Putamen (tissue), 1 donor: Measurements from ENCODE around the gene IQCH.

Source experiments
- DNase-seq: peaks from one replicate; pipeline ENCODE4 v3.0.0-alpha.2; 2016; ENCODE audit warnings: low spot score

The IQCH gene

DNA sequence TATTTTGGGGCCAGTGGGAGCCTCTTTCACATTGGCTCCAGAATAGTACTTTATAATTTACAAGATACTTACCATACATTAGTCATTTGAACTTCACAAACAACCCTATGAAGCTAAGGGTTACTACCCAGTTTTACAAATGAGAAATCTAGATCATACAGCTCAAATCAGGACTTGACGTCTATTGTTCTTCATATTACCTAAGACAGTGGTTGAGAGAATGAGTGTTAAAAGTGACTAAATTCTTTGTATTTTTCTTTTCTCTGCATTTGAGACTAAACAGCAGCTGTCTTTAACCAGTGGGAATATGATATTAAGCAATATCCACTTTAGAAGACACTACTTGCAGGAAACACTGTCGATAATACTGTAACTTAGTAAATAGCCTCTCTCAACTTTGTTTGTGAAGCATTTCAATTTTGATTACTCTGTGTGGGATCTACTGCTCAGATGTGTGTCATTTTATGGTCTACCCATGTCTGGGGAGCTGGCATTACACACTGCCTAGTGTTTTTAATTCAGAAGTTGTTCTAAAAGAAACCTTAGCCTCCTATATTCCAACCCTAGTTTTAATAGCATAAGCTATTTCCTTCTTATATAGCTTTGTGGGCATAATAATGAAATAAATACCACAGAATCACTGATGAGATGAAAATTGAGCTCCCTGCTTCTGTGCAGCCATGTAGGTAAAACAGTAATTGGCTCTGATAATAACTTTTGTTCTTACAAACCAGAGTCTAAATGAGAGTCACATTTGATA lies 45.9 kb downstream of the IQCH start:
- DNase-seq = no peak

DNA sequence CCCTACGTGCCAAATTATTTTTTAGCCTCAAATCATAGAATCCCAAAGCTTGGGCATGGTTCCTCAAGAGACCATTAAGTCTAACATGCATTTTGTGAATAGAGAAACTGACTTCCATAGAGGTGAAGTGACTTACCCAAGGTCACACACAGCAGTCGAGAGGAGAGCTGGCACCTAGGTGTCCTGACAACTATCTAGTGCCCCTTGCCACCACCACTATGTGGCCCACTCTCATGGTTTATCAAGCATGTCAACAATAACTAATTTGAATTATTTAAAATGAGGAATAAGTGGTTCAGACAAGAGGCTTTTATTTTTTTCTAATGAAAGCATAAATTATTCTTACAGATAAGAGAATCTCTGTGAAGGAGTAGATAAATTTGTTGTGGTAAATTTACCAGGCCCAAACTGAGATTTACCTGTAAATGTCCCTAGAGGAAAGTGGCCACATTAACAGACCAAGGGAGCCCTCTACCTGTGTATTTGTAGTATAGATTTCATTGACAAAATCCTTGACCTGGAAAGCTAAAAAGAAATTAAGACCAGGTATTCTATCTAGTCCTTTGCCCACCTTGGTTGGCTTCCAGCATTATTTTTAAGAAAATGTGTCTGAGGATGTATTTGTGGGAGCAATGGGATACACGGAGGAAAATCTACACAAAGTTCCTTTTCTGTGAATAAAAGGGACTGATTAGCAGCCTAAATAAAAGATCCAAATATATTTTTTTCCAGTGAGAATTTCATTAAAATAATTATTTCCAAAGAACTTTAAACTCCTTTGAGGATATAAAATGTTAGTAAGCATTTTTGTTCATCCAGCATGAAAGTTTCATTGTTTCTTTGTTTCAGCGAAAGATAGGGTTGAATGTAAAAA lies 49.1 kb downstream of the IQCH start:
- DNase-seq = no peak

DNA sequence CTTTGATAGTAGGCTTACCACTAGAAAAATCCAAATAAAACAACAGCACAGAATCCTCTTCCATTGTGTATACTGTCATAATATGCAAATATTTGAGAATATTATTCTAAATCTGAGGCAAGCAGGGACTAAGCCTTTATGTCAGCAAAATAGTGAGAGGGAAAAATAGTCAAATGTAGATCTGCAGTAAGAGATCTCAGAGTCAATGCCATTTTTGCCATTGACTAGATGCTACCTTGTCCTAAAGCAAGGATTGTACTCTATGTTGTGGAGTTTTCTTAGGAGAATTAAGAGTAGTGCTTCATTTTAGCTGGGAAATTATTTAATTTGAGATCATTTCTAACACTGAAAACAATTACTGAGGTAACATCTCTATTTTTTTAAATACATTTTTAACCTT lies 50.2 kb downstream of the IQCH start:
- no peak for DNase-seq

DNA sequence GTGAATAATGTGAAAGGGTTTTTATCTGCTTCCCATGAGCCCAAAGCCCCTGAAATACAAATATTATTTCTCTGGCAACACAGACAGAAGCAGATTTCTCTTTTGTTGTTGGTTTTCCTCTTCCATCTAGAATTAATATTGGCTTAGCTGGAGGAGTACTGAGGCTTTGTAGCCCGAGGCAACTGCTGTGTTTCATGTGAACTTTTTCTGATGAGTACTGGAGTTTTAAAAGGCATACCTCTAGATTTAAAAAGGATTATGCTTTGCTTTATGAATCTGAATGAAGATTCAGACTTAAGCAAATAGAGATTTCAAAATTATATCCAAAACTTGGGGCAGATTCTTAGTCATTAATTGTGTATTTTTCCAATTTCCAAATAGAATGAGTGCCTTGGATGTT lies 50.9 kb downstream of the IQCH start:
- DNase-seq = no peak

DNA sequence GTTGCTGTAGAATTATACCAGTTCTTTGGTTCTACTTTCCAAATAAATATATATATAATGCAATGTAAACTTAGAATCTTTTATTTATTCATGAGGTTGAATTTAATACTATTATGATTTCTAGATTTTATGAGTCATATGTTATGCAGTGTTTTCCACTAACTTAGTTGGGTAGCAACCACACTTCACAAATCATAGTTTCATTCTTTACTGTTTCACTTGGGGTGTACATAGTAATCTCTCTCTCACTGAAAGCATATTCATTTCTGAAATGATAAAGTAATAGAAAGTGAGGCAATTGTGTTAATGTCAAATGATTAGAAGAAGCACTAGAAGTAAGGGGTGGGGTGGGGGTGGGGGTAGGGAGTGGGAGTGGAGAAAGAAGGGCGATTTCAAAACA lies 52.6 kb downstream of the IQCH start:
- no peak for DNase-seq

DNA sequence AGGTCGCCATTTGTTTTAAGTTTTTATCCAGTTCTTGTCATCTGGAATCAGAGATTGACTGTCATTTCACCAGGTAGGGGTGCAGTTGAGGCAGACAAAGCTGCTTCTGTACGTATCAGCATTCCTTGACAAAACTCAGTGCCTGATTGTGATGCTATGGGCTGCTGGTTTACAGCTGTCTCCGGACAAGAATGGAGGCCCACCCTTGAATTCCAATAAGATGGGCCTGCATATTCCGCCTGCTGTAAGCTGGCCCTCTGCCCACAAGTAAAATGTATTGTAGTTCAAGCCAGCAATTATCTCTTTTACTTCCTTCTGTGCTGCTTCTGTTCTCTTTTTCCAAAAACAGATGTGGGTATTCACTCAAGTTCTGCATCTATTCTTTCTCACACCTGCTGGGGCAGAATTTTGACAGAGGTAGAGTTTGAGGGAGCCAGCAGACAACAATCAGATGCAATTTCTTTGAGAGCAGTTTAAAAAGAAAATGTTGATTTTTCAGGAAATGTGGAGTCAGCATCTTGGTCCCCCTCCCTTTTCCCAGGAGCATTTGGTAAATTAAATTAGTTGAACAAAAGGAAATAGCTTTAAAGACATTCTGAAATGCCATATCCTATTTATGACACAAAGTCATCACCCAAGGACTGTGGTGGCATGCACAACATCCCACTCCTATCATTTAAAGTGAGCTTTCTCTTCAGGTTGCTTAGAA lies 53.5 kb downstream of the IQCH start:
- no peak for DNase-seq

DNA sequence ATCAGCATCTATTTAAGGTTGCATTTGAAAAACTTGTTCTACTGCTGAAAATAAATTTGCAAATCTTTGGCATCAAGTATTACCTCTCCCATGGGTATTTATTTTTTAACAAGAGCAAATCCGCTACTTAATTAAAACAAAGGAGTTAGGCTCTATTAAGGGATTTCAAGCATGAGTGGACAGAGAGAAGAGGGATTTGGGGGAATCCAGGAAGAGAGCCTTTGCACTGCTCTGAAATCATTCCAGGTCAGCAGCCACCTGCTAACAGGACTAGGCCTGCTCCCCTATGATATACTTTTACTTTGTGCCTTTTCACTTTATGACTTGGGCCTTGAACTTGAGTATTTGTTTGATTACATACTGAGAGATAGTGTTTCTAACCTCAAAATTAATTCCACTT lies 57.1 kb downstream of the IQCH start:
- DNase-seq = no peak

DNA sequence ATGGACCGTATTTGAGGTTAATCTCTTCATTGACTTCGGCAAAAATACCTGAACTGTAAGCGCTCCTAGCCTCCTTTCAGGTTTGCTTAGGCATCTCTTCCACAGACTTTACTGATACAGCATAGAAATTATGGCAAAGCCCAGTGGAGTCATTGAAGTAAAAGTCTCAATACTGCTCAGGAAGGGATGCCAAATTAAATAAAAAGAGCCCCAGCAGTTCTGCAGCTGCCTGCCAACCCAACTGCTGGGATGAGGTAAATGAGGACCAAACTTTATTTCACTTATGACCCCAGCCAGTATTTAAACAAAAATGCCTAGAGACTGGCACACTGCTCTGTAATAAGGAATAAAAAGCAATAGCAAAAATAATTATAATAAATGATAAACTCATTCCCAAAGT lies 65.4 kb downstream of the IQCH start:
- no peak for DNase-seq

DNA sequence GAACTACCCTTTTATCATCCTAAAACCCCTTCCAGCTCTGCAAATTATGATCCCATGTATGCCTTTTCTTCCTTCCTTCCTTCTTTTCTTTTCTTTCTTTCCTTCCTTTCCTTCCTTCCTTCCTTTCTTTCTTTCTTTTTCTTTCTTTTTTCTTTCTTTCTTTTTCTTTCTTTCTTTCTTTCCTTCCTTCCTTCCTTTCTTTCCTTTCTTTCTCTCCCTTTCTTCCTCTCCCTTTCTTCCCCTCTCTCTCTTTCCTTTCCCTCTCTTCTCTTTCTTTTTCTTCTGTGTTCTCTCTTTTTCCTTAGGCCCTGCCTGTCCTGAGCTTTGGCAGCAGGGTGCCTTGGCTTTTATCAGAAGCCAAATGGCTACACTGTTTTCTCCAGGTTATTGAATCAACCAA lies 66.8 kb downstream of the IQCH start:
- DNase-seq = no peak

DNA sequence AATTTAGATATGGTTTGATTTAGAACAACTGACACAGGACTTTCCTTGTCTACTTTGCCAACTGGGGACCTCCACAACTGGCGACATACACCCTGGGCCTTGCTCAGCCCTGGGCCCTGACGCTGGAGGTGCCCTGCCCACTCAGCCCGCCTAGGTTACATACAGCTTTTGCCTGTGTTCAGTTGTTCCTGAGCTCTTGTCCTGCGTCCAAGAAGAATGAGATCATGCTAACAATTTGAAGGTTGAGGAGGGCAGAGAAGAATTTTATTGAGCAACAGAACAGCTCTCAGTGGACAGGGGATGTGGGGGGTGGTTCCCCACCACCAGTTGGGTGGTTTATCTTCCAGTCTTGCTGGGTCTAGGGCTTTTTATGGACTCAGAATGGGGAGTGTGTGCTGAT lies 67.9 kb downstream of the IQCH start:
- no peak for DNase-seq

DNA sequence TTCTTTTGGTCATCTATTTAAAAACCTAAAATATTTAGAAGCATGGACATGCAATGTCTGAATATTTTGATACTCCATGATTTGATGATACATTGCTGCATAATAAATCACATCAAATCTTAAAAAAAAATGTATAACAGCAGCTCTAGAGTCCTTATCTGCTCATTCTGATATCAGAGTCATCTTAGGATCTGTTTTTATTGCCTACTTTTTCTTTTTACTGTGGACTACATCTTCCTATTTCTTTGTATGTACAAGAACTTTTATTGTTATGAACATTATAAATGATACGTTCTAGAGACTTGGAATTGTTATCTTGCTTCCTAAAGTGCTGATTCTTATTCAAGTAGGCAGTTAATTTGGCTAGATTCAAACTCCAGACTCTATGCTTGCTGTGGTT lies 72.7 kb downstream of the IQCH start:
- DNase-seq = no peak

DNA sequence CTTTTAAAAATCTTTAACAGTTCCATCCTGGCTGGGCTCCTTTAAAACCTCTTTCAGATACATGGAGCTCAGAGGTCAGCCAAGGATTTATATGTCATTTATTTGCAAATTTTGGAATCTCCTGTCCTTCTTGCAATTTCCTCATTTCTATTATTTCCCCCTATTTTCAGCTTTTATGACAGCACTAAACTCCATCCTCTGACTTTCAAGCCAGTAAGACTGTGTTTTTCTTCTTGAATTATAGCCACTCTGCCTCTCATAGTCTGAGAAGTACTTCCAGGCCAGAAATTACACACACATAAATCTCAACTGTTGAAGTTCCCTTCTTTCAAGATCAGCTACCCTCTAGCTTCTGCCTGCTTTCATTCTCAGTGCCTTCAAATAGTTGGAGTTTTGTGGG lies 73.2 kb downstream of the IQCH start:
- no peak for DNase-seq

DNA sequence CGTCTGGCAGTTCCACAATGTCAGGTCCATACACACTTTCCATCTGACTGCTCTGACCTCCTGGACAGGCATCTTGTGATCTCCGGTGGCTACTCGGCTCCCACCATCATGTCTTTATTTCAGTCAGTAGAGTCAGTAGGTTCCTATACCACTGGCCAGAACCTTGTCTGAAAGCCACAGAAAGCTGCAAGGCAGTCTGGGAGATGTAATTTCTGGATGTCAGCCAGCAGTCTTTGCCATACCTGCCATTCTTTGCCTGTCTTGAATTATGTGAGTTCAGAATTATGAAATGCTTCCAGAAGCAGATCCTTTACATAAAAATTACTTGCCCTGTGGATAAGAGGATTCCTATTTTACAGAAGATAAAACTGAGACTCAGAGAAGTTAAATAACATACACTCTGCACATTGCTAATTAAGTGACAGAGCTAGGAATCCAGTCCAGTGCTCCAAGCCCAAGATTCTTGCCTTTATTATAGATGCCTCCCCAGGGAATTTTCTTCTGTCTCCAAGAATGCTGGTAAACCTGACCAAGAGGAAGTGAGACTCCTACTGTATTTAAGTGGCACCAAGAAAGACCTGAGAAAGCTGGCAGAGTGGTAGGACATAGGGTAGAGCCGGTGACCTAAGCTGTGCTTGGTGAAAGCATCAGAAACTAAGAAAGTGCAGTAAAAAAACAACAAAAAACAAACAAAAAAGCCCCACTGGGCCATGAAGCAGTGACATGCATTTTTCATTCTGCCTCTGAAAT lies 75.6 kb downstream of the IQCH start:
- no peak for DNase-seq

DNA sequence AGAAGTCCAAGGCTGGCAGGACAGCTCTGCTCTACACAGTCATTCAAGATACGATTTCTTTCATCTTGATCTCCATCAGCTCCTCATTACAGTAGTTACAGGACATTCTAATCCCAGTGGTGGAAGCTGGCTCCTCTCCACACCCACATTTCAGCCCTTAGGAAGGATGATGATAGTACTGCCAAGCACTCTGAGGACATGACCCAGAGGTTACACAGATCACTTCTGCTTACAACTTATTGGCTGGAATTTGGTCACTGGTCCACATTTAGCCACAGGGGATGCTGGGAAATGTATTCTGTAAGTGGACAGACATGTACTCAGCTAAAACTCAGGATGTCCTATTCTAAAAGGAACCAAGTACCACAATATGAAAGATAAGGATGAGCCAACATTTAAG lies 77.1 kb downstream of the IQCH start:
- DNase-seq = no peak

DNA sequence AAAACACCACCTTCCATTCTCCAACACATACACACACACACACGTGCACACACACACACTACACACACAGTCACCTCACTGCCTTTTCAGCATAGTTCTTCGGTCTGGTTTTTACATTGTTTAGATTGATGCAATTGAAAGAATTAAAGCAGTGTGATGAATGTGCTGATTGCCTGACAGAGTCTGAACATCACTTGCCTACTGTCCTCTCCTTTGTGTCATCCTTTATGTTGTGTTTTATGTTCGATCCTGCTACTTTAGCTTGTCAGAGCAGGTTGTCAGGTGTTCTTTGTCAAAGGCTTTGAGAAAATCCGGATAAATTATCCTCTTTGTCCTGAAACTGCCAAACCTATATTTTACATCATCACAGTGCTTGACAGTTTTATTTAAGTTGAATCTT lies 80.4 kb downstream of the IQCH start:
- DNase-seq = no peak

DNA sequence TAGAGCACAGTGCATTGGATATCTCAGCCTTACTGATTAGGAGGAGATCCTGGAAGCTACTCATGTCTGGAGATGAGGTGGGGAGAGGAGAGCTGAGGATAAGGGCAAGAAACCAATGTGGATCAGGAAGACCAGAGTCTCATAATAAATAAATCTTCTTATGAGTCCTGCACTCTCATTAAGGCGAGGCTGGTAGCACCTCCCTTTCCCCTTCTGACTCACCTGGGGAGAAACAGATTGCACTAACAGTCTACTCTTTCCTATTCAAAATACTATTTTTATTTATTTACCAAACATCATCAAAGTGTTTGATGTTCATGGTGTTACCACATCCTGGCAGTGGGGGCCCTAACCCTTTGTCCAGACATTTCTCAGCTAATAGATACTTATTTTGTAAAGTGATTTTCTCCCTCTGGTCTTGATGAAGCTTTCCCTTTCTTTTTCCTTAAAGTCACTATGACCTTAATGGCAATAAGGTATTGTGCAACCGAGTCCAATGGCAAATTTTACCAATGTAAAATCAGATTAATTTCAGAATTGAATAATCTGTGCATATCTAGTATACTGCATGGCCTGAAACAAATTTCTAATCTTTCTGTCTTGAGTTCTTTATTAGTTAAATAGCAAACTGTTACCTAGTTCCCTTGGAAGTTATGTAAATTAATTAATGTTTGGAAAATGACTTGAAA lies 81.1 kb downstream of the IQCH start:
- no peak for DNase-seq

DNA sequence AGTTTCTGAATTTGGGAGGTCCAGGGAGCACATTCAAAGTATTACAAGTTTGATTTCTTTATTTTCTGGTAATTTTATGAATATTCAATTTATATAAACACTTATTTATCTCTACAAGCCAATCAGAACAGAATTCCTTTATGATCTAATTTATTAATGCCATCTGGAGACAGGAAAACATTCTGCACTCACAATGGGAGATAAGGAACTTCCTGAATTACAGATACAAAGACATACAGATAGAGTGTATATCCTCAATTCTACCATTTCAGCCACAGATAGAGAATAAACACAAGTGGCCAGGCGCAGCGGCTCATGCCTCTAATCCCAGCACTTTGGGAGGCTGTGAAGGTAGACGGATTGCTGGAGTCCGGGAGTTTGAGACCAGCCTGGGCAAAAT lies 86.0 kb downstream of the IQCH start:
- DNase-seq = no peak

DNA sequence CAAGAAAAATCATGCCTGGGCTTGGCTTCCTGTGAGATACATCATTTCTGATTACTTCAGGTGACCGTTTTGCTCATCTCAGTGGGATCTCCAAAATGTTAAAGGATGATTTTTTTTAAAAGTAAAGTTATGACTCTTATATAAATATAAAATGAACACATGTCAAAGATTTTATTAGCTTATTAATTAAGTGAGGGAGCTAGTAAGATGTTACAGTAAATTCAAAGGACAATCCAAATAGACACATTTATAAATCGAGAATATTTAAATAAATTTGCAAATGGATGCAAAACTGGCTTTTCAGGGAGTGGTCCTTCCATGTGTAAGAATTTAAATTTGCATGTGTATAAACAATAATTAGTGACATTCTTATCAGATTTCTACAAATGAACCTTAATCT lies 87.0 kb downstream of the IQCH start:
- DNase-seq = no peak

DNA sequence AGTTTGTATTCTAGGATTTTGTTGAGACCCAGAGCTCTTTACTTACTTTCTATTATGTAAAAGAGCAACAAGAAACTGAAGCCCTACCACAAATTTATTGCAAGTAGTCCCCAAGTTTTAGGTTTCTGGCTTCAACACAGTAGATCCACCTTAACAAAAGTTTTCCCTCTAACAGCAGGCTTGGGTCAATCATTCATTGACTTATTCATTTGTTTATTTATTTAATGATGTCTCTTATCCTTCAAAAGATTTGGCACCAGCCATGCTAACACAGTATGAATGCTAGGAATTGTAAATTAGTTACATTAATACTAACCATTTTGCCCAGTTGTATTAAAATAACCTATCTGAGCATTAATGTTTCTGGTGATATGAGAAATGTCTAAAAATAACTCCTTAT lies 88.6 kb downstream of the IQCH start:
- no peak for DNase-seq

DNA sequence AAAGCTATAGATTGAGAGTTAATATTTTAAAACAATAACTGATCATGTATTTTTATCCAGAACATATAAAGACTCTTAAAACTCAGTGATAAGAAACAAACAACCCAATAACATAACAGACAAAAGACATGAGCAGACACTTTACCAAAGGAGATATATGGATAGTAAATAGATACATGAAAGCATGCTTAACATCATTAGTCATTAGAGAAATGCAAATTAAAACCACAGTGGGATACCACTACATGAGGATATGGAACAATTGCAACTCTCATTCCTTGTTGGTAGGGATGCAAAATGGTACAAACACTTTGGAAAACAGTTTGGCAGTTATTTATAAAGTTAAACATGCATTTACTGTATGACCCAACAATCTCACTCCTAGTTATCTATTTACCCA lies 95.0 kb downstream of the IQCH start:
- no peak for DNase-seq

DNA sequence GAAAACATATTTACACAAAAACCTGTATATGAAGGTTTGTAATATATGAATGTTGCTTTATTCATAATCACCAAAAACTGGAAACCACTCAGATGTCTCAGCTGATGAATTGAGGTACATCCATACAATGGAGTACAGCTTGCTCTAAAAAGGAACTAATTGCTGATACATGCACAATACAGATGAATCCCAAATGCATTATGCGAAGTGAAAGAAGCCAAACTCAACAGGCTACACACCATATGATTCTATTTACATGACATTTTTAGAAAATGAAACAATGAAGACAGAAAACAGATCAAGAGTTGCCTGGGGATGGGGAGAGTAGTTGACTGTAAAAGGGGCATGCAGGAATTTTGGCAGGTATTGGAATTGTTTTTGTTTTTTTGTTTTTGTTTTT lies 95.5 kb downstream of the IQCH start:
- DNase-seq = no peak

DNA sequence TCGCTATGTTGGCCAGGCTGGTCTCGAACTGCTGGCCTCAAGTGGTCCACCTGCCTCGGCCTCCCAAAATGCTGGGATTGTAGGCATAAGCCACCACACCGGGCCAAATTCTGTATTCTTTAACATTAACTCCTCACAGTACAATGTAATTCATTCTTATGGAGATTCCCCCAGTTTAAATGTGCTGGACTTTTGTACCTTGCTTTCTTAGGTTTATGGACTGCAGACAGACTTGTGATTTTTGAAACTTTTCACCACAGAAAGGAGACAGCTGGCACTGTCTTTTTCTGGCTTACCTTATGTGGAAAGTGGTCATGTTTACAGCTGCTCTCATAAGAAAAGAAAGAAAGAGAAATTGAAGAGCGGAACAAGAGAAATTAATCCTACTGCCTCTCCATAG lies 103.8 kb downstream of the IQCH start:
- DNase-seq = no peak
